Stimulated activated CD4-positive, alpha-beta T cell treated with anti-CD3 and anti-CD28 coated beads, Interleukin-12 subunit alpha, Interleukin-12 subunit beta, amount 100 ng/mL, for 48 hours (primary cell): Measurements from ENCODE around the gene FSIP1.

Source experiments
- DNase-seq, 3 donors: peaks; one replicate each; pipeline ENCODE4 v3.0.0-alpha.2; 2020; ENCODE audit warnings: low read depth in 2 of 3, low spot score in 1 of 3

FSIP1 gene

DNA sequence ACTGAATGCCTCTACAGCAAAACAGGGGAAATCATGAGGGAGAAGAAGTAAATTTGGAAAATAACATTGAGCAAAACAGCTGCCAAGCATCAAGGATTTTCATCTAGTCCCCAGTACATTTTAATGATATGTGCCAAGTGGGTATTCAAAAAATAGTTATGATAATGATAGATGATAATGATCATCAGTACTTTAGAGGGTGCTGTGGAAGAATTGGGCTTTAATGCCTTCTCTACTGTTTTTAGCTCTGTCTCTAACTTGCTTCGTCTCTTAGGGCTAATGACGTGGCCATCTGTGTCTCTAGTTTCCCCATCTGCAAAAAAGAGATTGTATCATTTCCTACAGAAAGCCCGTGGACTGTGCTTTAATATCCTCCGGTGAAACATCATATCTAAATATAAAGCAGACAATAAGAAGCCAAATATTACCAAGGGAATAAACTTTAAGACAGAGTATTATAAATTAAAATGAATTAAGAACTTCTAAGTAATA lies 10.2 kb upstream of the FSIP1 start:
- DNase-seq = no peak

DNA sequence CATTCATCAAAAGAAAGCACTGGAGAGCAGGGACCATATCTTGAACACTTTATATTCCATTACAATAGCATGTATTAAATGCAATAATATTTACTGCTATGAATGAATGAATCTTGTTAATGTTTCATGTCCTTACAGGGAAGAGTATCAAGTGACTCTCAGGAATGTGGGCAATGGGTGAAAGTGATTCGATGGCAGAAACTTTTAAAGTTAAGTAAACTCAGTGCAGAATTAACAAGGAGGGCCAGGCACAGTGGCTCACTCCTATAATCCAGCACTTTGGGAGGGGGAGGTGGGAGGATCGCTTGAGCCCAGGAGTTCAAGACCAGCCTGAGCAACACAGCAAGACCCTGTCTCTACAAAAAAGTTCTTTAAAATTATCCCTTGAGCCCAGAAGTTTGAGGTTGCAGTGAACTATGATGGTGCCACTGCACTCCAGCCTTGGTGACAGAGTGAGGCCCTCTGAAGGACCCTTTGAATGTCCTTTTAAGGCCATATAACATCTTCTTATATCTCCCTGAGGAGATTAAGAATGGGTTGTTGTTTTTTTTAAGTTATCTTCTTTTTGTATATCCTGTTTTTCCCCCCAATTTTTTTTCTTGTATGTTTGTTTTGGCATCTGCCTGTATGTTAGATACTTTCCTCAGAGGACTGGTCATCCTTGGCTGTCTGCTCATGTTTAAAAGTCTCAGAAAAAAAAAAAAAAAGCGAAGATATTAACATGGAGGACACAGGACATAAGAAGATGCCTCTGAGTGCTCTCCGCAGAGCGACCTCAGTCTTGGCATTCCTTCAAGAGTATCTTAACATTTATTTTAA lies 9.6 kb upstream of the FSIP1 start:
- DNase-seq = no peak

DNA sequence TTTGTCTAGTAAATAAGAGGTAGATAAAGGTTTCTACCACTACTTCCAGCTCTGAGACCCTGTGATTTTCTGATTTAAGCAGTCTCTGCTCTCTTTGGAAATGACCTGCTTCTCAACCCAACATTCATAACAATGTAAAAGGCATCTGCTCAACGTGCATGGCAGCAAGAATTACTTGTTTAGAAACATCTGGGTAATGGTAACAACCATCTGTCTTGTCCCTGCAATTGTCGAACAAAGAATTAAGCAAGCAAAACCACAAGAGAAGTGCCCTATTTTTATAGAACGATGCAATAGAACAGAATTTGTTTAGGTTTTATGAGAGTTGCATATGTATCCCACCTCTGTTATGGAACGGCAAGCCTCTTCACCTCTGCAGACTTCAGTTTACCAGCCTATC lies 7.1 kb upstream of the FSIP1 start:
- DNase-seq = no peak

DNA sequence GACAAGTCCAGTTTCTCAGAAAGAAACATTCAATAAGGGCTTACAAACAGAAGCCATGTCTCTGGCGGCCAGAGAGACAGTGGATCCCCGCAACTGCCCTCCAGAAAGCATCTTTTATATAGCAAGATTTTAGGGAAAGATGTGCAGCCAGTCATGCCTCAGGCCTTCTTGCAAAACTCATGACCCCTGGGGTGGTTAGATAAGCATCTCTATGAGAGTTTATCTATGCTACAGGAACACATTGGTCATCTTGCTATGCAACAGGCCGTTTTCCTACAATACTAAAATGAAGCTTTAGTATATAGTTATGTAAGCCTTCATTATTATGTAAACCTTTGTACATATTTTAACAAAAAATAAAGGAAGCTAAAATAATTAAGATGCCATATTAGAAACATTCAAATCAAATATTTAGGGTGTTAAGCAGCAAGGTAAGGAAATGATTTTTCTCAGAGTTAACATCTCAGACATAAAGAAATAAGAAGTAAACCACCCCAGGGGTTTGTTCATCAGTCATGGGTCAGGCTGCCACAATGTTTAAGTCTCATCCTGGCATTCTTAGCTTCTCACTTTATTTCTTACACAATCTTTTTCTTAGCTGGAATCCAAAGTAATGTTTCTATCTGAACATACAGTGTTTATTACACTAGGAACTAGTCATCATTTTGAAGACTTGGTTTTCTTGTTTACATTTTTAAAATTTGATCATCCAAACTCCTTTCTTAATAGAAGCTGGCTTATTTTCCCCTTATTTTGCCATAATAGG lies 6.3 kb upstream of the FSIP1 start:
- DNase-seq = no peak

DNA sequence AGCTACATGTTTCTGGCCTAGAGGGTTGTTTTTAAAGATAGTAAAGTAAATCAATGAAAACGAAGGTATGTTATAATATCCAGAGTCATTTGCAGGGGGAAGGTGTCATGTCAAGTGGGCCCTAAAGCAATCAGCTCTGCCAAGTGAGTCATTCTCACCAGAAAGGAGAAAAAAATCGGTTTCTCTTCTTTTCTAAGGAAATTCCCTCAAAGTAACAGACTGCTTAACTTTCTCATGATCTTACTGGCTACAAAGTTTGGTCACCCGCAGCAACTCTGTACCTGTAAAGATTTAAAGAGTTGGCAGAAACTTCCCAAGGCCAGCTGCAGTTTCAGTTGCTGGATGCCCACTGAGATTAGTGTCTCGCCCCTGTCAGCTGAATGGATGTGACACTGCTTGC lies 5.5 kb upstream of the FSIP1 start:
- DNase-seq = no peak

DNA sequence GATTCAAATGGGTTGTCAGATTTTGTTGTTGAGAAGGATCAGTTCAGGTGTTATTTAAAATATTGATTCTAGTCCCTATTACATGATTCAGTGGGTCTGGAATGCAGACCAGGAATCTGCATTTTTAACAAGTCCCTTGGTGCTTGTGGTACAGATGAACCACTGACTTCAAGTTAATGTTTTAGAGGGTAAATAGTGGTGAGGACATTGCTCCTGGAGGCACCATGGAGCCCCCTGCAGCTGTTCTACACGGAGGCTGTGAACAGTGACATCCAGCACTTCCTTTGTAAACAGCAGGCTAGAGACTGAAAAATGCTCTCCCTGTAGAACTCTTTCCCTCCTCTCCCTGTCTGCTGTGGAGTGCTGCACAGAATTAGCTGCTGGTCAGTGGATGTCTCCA lies 4.8 kb upstream of the FSIP1 start:
- DNase-seq = no peak

DNA sequence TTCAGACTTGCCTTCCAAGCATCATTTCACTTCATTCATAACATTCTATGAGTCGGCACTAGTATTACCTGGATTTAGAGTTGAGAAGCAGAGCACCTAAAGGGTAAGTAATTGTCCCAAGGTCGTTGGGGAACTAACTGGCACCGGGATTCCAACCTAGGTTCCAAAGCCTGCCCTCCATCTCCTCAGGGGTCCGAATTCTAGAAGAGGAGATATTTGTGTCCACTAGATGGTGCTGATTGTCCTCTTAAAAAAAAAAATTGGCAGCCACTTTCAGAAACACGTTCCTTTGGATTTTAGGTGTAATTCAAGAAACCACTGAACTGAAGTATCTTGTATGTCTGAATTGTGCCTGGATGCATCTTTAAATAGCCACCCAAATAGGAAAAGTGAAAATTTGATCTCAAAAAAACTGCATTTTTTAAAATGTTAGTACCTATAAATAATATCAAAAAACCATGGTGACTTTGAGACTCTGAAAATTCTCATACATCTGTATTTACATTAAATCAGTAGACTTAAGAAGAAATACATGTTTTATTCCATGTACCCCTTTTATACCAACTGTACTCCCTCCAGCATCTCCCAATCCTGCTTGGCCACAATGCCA lies 3.9 kb upstream of the FSIP1 start:
- DNase-seq = no peak

DNA sequence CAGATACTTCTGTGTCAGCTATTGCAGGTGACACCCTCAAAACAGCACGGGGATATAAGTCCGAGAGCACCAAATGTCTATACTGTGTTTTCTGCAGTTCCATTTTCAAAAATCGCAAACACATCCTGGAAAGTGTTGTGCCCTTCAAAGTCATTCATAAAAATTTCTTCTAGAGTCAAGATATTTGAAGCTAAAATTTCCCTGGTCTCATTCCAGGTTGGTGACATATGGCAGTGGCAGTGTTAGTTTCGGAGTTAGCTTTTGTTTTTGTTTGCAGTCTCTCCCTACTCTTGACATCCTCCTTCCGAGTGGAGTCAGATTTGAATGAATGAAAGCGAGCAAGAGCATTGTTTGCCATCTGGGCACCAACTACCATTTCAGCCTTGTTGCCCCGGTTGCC lies 3.2 kb upstream of the FSIP1 start:
- no peak for DNase-seq

DNA sequence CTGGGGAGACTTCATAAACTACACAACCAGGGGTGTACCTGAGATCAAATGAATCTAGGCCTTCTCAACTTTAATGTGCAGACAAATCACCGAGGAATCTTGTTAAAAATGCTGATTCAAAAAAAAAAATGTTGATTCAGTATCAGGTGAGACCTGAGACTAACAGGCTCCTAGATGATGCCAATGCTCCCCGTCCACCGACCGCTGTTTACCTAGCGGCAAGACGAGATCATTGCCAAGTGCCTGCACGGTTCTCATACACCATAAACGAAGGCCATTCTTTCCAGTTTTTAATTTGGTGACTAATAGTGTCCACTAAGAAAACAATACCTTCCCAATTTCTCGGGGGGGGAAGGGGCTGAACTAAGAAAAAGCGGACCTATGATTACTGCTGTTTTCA lies 2.5 kb upstream of the FSIP1 start:
- DNase-seq = no peak

DNA sequence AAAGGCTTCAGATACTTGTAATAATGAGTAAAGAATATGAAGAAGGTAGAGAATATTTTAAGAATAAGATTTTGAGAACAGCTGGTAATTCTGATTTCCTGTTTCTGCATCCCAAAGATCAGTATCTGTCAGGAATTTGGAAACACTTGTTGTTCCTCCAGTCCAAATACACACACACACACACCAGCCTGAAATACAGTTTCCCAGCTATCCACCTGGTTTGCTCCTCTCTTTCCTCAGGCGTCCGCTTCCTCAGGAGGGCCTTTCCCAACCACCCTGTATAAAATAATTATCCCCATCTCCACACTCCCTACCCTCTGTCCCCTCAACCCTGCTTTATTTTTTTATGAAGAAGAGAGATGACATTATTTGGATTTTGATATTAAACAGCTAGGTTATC lies 2.0 kb upstream of the FSIP1 start:
- DNase-seq = no peak

DNA sequence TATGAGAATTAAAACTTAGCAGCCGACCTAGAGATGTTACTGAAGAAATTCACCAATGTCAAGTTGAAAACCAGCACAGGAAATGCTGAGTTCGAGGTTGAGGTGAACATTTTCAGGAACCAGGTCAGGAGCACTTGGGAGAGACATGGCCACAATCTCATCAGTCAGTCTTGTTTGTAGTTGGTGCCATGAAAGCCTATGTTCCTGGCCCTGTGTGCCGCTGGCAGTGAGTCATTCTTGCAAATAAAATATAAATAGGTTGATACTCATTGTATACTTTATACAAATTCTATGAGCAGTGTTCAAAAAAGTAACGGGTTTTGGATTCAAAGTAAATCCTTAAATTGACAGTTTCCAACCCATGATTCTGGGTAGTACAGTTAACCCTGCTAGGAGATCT lies 1.5 kb upstream of the FSIP1 start:
- DNase-seq = no peak

DNA sequence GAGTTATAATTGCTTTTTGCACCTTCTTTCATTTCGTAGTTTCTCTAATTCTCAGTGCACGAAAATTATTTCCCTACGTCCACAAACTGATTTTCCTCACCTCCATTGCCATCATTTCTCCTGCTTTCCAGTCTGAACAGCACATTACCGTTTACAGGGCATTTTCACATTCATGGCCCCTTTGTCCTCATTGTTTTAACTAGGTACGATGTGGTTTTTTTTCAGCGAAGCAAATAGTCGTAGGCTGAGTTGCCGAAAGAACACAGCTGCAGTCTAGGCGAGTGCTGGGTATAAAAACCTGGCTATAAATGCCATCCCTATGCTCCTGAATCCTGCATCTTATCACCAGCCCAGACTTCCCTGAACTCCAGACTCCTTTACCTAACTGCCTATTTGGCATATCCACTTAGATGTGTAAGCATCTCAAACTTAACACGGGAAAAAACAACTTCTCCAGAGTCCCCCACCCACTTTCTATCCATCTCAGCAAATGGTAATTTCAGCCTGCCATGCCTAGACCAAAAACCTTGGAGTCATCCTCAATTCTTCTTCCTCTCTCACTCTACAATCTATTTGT lies 691 bp upstream of the FSIP1 start:
- no peak for DNase-seq

DNA sequence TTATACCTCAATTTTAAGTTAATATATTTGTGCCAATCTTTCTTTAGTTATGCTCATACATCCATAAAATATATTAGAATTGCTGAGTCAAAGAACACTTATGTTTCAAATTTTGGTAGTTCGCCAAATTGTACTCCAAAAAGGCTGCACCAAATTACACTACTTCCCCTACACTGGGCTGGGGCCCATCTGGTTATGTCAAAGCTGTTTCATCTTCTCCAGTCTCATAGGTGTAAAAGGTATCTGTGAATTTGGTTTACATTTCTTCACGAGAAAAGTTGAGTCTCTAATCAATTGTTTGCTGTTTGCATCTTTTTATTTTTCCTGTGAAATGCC lies 706 bp downstream of the FSIP1 start:
- DNase-seq = no peak

DNA sequence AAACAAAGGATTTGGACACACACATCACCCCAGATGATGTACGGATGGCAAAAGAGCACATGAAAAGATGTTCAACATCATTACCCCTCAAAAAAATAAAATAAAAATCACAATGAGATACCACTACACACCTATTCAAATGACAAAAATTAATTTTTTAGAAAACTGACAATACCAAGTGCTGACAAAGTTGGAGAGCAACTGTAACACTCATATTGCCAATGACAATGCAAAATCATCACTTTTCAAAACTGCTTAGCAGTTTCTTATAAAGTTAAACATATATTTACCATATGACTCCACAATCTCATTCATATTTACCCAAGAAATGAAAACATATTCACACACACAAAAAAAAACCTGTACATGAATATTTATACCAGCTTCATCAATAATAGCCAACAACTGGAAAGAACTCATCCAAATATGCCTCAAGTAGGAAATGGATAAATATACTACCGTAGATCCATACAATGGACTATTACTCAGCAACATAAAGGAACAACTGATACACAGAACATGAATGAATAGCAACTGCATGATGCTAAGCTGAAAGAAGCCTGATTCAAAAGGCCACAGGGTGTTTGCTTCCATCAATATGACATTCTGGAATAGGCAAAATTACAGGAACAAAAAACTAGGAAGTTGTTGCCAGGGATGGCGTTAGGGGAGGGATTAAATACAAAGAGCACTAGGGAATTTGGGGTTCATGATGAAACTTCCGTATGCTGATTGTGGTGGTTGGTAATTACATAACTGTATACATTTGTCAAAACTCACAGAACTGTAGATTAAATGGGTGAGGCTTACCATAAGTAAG lies 1.3 kb downstream of the FSIP1 start:
- no peak for DNase-seq

DNA sequence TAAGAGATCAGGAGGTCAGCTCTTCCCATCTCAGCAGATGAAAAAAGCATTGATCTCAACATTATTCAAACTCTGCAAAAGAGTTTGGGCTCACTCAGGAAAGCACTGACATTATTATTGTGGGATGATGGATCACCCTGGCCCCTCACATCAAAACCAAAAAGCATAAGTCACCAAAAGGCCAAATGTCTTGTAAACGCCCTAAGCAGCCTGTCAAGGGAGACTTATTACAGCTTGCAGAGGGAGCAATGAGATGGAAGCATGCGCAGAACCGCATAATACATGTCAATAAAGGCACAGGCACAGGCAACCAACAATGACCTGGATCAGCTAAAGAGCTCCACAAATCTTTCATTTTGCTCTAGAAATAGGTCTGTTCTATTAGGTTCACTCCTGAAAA lies 4.6 kb downstream of the FSIP1 start:
- no peak for DNase-seq

DNA sequence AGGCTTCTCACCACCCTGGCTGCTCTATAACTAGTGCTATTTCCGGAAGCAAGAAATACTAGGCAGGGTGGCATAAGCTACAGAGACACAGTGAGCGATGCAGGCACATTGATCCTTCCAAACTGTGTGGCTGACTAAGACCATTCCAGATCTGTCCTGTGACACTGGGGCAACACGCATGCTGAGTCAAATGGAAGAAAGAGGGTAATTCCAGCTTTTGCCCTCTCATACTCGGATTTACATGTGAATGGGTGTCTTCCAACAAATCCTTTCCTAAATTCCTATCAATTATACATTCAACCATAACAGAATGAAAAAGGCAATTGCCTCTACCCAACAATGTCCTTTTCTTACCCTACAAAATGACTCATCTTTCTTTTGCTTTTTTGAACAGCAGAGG lies 5.1 kb downstream of the FSIP1 start:
- no peak for DNase-seq

DNA sequence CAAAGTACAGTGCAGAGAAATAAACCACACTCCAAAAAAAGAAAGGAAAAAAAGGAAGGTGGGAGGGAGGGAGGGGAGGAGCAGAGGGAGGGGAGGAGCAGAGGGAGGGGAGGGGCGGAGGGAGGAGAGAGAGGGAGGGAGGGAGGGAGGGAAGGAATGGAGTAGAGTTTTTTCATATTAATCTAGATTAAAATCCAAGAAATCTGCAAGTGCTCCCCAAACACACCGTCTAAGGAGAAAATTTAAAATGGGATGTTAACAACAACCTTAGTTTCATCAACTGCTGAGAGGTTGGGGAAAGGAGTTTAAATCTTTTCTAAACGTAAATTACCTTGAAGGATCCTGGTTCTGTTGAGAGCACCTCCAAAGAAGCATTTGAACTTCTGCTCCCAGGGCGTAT lies 6.6 kb downstream of the FSIP1 start:
- DNase-seq = no peak

DNA sequence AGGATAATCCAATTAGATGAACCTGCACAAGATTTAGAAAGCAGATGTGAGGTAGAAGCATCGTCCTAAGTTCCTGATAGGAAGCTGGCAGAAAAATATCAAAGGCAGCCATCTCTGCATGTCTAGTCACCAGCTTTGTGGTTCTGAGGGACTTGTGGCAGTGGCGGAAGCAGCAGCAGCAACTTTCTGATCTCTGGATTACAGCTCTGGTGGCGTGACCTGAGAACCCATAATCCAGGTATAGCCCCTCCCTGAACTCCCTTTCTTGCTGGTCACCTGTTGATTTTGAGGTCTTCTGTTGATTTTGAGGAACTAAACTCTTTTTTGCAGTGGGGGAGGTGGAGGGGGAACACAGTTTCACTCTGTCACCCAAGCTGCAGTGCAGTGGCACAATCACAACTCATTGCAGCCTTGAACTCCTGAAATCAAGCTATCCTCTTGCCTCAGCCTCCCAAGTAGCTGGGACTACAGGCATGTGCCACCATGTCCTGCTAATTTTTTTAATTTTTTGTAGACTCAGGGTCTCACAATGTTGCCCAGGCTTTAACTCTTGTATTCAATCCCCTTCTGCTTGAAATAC lies 7.9 kb downstream of the FSIP1 start:
- DNase-seq = no peak

DNA sequence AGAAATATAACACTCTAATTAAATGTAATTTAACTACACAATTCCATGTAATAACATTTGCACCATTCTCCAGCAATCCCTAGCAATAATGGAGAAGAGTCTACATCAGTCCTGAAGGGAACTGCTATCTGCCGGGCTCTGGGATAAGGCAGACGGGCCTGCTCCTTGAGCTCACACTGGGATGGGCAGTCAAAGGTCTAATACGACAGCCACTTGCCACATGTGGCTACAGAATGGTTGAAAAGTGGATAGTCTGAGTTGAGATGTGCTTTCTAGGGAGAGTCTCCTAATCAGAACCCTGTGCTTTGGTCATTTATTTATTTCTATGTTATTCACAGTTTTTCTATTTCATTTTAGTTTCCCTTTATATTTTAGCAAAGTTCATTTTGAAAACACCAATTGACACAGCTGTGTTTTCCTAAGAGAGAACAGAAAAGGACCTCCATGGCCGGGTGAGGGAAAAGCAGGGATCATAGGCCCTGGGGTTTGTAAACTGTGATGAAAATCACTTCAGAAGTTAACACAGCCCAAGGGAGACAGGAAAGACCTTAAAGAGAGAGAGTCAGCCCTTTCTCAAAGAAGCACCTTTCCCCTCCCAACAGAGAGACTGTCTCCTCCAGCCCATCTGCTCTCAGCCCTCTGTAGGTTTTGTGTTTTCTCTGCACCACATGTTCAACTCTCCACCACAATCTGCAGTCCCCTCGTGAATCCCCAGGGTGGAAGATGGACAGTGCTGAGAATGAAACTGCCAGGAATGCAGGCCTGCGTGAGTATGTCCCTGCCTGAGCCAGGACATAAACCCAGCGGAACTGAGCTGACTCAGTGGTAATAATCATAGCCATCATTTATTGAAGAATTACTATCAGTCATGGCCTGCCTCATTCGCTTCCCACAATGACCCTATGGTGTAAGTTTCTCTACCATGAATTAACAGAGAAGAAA lies 11.6 kb downstream of the FSIP1 start:
- no peak for DNase-seq

DNA sequence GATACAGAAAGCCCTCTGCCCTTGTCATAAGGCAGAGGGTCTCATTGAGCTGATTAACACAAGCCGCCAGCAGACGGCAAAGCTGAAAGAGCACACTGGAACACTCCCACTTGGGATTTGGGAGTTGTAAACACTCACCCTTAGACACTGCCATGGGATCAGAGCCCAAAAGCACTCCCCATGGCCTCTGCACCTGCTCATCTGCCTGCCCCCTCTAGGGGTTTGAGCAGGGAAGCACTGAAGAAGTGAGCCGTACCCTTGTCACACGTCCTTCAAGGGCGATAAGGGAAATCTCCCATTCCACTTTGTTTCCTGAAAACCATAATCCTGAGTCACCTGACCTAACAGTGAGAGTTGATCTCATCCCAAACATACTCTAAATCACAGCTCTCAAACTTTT lies 14.7 kb downstream of the FSIP1 start:
- no peak for DNase-seq
